Nephron (organoid): ENCODE data around the gene ZFP69B.

ENCODE experiments used
- H3K27ac Mint-ChIP-seq, 3 experiments: 2 replicates each; pipeline ENCODE4 v1.8.0; 2020; ENCODE audit warnings: mixed read lengths in 3 of 3, mild to moderate bottlenecking in 2 of 3, moderate library complexity in 1 of 3
- H3K27me3 Mint-ChIP-seq: 2 replicates; pipeline ENCODE4 v1.8.0; 2021; ENCODE audit warnings: low read depth, mild to moderate bottlenecking, moderate library complexity, mixed read lengths
- H3K36me3 Mint-ChIP-seq: 2 replicates; pipeline ENCODE4 v1.8.0; 2020; ENCODE audit warnings: low read depth, mixed read lengths
- H3K4me1 Mint-ChIP-seq: 2 replicates; pipeline ENCODE4 v1.8.0; 2020; ENCODE audit warnings: mixed read lengths
- H3K4me3 Mint-ChIP-seq, 3 experiments: 2 replicates each; pipeline ENCODE4 v1.8.0; 2020; ENCODE audit warnings: mild to moderate bottlenecking in 3 of 3, mixed read lengths in 3 of 3, moderate library complexity in 2 of 3
- H3K9me3 Mint-ChIP-seq: 2 replicates; pipeline ENCODE4 v1.8.0; 2020; ENCODE audit warnings: mixed read lengths
- CTCF ChIP-seq, 3 experiments: fragments of 200-600 bp; sonication (generic); IDR thresholded peaks; one replicate each; pipeline ENCODE4 v1.5.0; 2021; ENCODE audit warnings: antibody characterized with exemption in 3 of 3; ENCODE audit not compliant: unreplicated experiment in 3 of 3

The ZFP69B gene

GRCh38 chr1:40421431-40422384, 28.6 kb upstream of the ZFP69B start:
- Mint-ChIP-seq H3K4me1 (no peaks in the 10 kb centered on the region), H3K36me3 (peaks cover 30% of the 10 kb centered on the region), H3K27me3 (no peaks in the 10 kb centered on the region), H3K4me3 (no peak overlapping the region), H3K27ac (peak overlapping the region in 1 of 3 experiments; percentile 41), H3K9me3 (no peaks in the 10 kb centered on the region)
- TF ChIP-seq CTCF (IDR thresholded peaks at IDR 0.05; ENCODE audit: unreplicated experiment in 3 of 3): no peak

GRCh38 chr1:40422630-40423263, 27.5 kb upstream of the ZFP69B start:
- H3K4me1 Mint-ChIP-seq: no peaks in the 10 kb centered on the region
- H3K4me3 Mint-ChIP-seq: no peak overlapping the region
- H3K9me3 Mint-ChIP-seq: no peaks in the 10 kb centered on the region
- H3K36me3 Mint-ChIP-seq: peaks cover 20% of the 10 kb centered on the region
- TF ChIP-seq CTCF (IDR thresholded peaks at IDR 0.05; ENCODE audit: unreplicated experiment in 3 of 3): no peak
- peak overlapping the region in 1 of 3 experiments; percentile 1 for H3K27ac Mint-ChIP-seq
- no peaks in the 10 kb centered on the region for H3K27me3 Mint-ChIP-seq

GRCh38 chr1:40423264-40423642, 27.0 kb upstream of the ZFP69B start:
- no peaks in the 10 kb centered on the region for H3K27me3 Mint-ChIP-seq
- H3K27ac Mint-ChIP-seq: peak overlapping the region in 1 of 3 experiments; percentile 1
- H3K9me3 Mint-ChIP-seq: no peaks in the 10 kb centered on the region
- TF ChIP-seq CTCF (IDR thresholded peaks at IDR 0.05; ENCODE audit: unreplicated experiment in 3 of 3): no peak
- no peak overlapping the region for H3K4me3 Mint-ChIP-seq
- H3K4me1 Mint-ChIP-seq: no peaks in the 10 kb centered on the region
- peaks cover 16% of the 10 kb centered on the region for H3K36me3 Mint-ChIP-seq

- Mint-ChIP-seq H3K9me3 (no peaks in the 10 kb centered on the region), H3K27ac (no peak overlapping the region)
Observed at GRCh38 chr1:40423951-40424618, 26.2 kb upstream of the ZFP69B start.

GRCh38 chr1:40425198-40425597, 25.1 kb upstream of the ZFP69B start:
- H3K4me1 Mint-ChIP-seq: no peaks in the 10 kb centered on the region
- no peaks in the 10 kb centered on the region for H3K27me3 Mint-ChIP-seq
- no peak overlapping the region for H3K4me3 Mint-ChIP-seq
- no peaks in the 10 kb centered on the region for H3K9me3 Mint-ChIP-seq
- TF ChIP-seq CTCF (IDR thresholded peaks at IDR 0.05; ENCODE audit: unreplicated experiment in 3 of 3): no peak
- peaks cover 9% of the 10 kb centered on the region for H3K36me3 Mint-ChIP-seq
- H3K27ac Mint-ChIP-seq: no peak overlapping the region

More at GRCh38 chr1:40423951-40424618, 26.2 kb upstream of the ZFP69B start:
- no peaks in the 10 kb centered on the region for H3K27me3 Mint-ChIP-seq
- H3K36me3 Mint-ChIP-seq: peaks cover 9% of the 10 kb centered on the region
- no peak for TF ChIP-seq CTCF (IDR thresholded peaks at IDR 0.05; ENCODE audit: unreplicated experiment in 3 of 3)
- no peak overlapping the region for H3K4me3 Mint-ChIP-seq
- no peaks in the 10 kb centered on the region for H3K4me1 Mint-ChIP-seq
